GM18508 (cell line): ENCODE data around the gene POLR1D.

Experiments
- ATAC-seq: cut with Tn5 transposase; IDR thresholded peaks from one replicate; pipeline ENCODE4 v1.9.1; 2021; ENCODE audit warnings: moderate number of reproducible peaks; ENCODE audit not compliant: insufficient read depth, unreplicated experiment

POLR1D gene, protein sequence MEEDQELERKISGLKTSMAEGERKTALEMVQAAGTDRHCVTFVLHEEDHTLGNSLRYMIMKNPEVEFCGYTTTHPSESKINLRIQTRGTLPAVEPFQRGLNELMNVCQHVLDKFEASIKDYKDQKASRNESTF

GRCh38 chr13:27621366-27622101, at the start of gene POLR1D:
TSS of gene POLR1D (plus strand) at chr13:27621892. CDS start at chr13:27621984, 92 bp downstream.
- peak; percentile 32 for ATAC-seq

- ATAC-seq: no peak
Measured at GRCh38 chr13:27572234-27572901, 49.3 kb upstream of the POLR1D start.

- no peak for ATAC-seq
Measured at GRCh38 chr13:27573265-27573664, 48.4 kb upstream of the POLR1D start.

GRCh38 chr13:27574661-27575060, 47.0 kb upstream of the POLR1D start:
- no peak for ATAC-seq

- no peak for ATAC-seq
Measured at GRCh38 chr13:27578121-27579030, 43.3 kb upstream of the POLR1D start.

DNA sequence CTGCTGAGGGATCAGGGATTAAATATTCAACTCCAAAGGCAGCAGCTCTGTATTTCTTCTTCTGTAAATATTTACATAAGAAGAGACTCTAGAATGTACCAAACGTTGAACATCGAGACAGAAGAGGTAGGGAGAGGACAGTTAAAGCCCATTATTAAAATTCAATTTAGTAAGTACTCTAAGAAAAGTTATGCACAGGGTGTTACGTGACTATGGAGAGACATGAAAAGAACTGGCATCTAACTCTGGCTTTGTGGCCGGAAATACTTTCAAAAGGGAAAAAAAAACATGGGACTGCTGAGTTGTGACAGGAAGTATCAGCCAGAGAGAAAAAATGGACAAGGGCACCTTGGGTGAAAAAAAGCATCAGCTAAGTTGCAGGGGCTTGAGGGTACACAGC, 38.0 kb upstream of the POLR1D start:
- ATAC-seq: no peak

DNA sequence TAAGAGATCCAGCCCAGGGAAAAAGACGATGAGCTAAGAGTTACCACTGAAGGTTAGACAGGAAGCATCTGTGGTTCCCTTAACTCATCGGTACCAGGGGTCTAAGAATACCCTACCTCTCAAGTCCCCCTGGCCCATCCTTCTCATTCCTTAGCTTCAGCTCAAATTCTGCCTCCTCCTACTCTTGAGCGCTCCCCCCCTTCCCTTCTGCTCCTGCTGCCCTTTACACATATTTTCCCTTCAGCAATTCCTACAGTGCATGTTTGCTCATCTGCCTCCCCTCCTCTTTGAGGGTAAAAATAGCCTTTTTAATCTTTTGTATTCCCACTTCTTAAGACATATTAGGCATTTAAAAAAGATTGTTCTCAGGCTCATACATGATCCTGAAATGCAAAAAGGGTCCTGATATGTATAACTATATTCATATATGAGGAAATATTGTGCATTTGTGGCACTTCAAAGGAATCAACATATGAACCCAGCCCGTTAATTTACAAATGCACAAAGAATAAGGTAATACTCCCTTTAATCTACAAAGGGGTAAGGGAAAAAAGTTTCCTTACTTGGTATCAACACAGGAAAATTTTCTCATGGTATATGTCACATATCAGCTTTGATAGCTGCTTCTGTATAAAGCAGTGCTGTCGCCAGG, 34.5 kb upstream of the POLR1D start:
- no peak for ATAC-seq

DNA sequence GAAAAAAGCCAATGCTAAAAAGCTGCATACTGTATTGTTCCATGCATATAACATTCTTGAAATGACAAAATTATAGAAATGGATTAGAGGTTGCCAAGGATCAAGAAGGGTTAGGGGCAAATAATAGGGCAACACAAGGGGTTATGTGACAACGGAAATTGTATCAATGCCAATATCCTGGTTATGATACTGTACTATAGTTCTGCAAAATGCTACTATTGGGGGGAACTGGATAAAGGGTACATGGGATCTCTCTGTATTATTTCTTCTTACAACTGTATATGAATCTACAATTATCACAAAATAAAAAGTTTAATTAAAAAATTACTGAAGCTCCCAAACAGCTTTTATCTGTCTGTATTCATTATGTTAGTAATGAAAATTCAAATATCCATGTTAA, 33.3 kb upstream of the POLR1D start:
- no peak for ATAC-seq

- ATAC-seq: no peak
Measured at GRCh38 chr13:27592865-27593264, 28.8 kb upstream of the POLR1D start.

DNA sequence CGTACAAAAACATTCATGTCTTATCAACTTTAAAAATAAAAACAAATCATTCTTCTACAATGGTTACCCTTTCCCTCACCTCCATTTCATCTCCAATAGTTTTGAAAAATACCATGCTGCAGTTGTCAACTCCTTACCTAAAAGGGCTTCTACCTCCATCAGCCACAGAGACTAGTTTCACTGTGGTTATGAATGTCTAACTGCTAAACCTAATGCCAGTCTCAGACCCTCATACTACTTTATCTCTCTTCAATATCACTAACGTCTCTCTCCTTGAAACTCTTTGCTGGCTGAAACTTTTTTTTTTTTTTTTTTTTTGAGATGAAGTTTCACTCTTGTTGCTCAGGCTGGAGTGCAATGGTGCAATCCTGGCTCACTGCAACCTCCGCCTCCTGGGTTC, 28.4 kb upstream of the POLR1D start:
- ATAC-seq: peak; percentile 57

- no peak for ATAC-seq
Measured at GRCh38 chr13:27595055-27595811, 26.5 kb upstream of the POLR1D start.

GRCh38 chr13:27599096-27599495, 22.6 kb upstream of the POLR1D start:
- ATAC-seq: no peak

DNA sequence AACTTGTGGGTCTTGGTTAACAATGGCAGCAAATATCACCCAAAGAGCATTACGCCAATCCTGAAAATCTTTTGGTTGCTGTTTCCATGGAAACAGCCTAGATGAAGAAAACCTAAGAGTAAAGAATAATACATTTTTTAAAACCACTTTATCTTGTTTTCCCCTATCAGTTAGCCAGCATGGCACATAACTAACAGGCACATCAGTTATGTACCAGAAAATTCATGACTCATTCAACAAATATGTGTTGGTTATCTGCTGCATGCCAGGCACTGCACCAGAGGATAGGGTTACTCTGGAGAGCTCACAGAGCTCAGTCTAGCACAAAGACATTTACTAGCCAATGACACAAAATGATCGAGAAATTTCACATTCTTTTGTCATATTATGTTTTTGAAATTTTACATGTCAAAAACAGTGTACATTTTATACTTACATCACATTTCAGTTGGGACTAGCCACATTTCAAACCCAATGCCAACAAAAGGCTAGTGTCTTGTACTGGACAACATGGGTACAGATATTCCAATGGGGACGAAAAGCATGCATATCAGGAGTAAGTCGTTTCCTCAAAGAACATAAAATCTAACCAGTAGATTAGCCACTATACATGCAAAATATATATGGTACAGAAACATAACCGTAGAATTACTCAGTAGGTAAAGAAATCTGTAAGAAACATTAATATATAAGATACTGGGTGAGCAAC, 21.7 kb upstream of the POLR1D start:
- ATAC-seq: no peak

DNA sequence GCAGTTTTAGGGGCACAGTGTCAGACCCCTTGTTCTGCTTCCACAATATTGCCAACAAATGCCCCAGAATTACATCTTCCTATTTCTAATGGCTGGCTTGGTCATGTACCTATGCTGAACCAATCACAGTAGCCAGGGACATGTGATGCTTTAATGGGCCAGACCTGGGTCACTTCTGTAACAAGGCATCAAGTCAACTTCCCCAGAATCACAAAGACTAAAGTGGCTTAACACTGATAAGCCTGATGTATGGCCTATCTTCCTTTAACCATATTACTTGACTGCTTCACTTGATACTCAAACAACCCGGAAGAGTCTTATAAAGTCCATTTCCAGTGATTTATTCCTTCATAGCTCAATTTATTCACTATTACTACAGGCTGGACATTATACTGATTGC, 21.0 kb upstream of the POLR1D start:
- no peak for ATAC-seq

DNA sequence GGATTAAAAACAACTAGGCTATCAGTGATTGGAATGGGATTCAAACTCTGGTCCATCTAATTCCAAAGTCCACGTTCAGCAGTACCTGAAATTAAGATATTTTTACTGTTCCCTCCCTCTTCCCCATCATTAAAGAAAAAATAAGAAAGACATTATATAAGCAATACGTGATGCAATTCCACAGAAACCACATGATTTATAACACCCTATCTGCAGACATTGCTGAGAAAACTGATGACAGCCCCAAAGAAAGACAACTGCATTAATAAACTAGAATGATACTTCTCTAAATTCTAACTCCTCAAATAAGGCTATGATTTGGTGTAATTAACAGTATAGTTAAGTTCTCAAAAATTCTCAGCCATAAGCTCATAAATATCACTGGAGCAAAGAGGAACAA, 20.5 kb upstream of the POLR1D start:
- ATAC-seq: no peak

DNA sequence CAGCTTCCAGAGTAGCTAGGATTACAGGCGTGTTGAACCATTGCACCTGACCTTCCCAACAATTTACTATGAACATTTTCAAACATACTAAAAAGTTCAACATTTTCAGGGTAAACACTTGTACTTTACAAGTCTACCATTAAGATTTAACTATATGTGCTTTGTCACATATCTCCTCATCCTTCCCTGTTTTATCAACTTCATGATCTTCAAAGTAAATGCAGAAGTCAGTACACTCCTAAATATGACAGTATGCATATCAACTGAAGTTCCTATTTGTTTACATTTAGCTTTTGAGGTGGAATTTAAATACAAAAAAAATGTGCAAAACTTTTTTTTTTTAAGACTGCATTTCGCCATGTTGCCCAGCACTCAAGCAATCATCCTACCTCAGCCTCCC, 19.9 kb upstream of the POLR1D start:
- ATAC-seq: no peak

- no peak for ATAC-seq
Measured at GRCh38 chr13:27605099-27605498, 16.6 kb upstream of the POLR1D start.

DNA sequence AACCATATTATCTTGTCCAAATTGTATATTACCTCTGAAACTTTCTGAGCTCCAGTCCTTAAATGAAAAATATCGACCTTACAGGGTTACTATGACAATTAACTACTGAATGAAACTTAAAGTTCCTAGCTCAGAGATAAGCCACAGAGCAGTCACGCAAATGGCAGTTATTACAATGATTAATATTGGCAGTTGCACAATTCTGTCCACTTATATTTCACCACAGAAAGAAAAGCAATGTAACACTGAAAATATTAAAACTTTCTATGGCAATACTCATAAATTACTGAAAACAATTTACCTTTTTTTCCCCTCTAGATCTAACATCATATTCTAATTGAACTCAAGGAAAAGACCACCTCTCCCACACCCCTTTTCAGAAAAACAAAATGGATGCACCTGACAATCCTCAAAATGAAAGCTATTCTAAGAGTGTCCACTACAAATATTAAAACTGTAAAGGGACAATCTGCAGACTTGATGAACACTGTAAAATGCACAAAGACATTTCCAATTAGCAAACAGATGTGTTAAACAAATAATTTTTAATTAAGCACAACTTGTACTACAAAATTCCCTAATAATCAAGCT, 16.0 kb upstream of the POLR1D start:
- ATAC-seq: no peak

DNA sequence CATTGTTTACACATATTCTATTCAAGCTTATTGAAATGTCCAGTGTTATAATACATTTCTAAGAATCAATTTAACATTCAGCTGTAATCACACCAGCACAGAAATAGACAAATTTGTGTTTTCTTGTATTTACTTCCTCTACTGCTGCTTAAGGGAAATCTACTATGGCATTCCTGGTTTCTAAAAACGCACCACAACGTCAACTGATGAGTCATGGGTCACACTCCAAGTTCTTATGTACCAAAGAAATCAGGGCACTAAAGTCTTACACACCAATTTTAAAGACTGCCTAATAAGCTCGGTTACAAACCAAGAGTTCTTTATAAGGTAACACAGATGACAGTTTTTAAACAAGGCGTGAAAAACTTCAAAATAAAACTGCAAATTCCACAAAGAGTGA, 14.6 kb upstream of the POLR1D start:
- ATAC-seq: no peak
